ENCODE results near the gene HMGXB3. TPM values are rescaled to one million over a fixed set of nuclear protein-coding genes. Genes with fewer than 3 reads are reported as not detected.

HMGXB3 gene
- total RNA-seq, 2 experiments from 2014 or later = 35.1 to 44.0 TPM

DNA sequence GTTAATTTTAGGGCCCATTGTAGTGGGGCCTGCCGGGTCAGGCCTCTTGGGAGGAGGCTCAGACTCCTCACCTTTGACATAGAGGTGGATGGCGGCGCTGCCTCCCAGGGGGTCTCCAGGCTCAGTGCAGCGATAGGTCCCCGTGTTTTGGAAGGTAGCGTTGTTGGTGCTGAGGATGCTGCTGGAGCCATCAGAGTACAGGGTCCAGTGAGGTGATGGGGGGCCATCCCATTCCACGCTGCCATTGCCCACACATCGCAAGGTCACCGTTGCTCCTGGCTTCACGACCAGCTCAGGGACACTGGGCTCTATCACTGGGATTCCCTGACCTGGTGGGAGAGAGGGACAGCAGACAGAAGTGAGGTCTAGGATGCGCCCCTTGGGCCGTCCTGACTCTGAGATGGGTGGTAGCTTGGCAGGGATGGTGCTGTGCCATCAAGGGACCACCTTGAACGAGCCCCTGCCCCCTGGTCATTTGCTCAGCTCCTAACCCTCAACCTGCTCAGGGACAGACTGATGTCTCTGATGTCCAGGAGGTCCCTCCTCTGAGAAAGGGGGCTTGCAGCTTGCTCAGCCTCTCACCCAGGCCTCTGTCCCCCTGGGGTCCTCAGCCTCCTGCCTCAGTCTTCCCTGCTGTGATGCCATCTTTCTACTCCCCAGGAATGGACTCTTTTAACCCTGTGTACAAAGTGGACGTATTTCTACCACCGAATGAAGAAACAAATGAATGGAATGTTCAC, 80.3 kb downstream of the HMGXB3 start:
- Histone ChIP-seq H3K4me2 (ENCODE audit: low read length) (no peak overlapping the region), H3K9me3 (ENCODE audit: low read length) (no peaks in the 10 kb centered on the region), H3K36me3 (ENCODE audit: insufficient read depth, low read length) (no peaks in the 10 kb centered on the region), H3K79me2 (ENCODE audit: insufficient read depth, low read depth, low read length) (no peaks in the 10 kb centered on the region), H3K9me2 (ENCODE audit: insufficient read depth, low read length) (no peaks in the 10 kb centered on the region), H3K27ac (ENCODE audit: low read depth, low read length, poor library complexity, severe bottlenecking) (no peak overlapping the region), H3K4me3 (ENCODE audit: low read depth, low read length, poor library complexity, severe bottlenecking) (no peak overlapping the region), H3K4me1 (ENCODE audit: insufficient read depth, low read length, poor library complexity, severe bottlenecking) (peaks cover 12% of the 10 kb centered on the region), H4K20me1 (ENCODE audit: insufficient read depth, low read length) (no peaks in the 10 kb centered on the region), H2AFZ (ENCODE audit: low read length) (no peak overlapping the region)
- DNase-seq (ENCODE audit: low spot score) = no peak
- ChIA-PET POLR2A (no interaction called here), CTCF (ENCODE audit: unreplicated experiment) (interaction anchor here (0.5 kb wide), 1 partner anchor 378 kb away, joined by 6 read pairs; no protein-coding TSS in a partner anchor)
- intact Hi-C loops (cut with micrococcal nuclease; ENCODE audit: unreplicated experiment) = no loop called here
- no TSS peak for BruUV-seq (replicated peaks)
- TF ChIP-seq, protein P1, sequence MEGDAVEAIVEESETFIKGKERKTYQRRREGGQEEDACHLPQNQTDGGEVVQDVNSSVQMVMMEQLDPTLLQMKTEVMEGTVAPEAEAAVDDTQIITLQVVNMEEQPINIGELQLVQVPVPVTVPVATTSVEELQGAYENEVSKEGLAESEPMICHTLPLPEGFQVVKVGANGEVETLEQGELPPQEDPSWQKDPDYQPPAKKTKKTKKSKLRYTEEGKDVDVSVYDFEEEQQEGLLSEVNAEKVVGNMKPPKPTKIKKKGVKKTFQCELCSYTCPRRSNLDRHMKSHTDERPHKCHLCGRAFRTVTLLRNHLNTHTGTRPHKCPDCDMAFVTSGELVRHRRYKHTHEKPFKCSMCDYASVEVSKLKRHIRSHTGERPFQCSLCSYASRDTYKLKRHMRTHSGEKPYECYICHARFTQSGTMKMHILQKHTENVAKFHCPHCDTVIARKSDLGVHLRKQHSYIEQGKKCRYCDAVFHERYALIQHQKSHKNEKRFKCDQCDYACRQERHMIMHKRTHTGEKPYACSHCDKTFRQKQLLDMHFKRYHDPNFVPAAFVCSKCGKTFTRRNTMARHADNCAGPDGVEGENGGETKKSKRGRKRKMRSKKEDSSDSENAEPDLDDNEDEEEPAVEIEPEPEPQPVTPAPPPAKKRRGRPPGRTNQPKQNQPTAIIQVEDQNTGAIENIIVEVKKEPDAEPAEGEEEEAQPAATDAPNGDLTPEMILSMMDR (conservative IDR thresholded peaks at IDR 0.05; ENCODE audit: low read length) = no peak
- TF ChIP-seq EZH2phosphoT487 (IDR thresholded peaks at IDR 0.05; ENCODE audit: borderline replicate concordance, low read depth, low read length) = no peak

DNA sequence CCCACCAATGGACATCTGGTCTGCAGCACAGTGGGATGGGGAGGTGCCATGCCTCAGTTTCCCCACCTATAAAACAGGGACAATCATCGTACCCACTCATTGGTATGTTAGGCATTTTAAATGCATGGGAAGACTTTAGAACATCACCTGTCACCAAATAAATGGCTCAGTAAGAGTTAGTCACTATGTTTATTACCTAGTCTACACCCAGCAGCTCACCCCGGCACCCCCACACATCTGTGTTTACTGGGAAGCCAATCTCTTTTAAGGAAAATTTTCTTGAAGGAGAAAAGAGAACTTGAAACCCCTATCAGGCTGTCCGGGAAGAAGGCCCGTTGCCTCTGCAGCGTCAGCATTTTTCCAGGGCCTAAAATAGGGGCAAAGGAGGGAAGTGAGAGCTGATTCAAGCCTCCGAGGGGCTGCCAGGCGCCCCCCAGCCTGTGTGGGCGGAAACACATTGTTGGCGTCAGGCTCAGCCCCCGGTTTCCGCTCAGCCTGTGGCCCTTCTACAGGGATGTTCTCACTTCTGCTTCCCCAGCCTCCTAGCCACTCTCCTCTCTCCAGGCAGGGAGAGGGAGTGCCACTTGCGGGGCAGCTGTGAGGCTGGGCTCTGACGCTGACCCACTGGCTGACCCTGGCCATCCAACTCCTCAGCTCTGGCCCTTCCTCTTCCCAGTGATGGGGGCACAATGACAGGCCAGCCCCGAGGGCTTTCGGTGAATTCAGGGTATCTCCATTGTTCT, 81.2 kb downstream of the HMGXB3 start:
- BruUV-seq (replicated peaks) = no TSS peak
- POLR2A ChIA-PET = no interaction called here

More for the DNA sequence above, 81.2 kb downstream of the HMGXB3 start:
- H3K4me2 ChIP-seq (ENCODE audit: low read length) = peak overlapping the region; percentile 48
- no peaks in the 10 kb centered on the region for H3K79me2 ChIP-seq (ENCODE audit: insufficient read depth, low read depth, low read length)
- no peaks in the 10 kb centered on the region for H3K9me3 ChIP-seq (ENCODE audit: low read length)
- H3K9me2 ChIP-seq (ENCODE audit: insufficient read depth, low read length) = no peaks in the 10 kb centered on the region
- H3K4me3 ChIP-seq (ENCODE audit: low read depth, low read length, poor library complexity, severe bottlenecking) = no peak overlapping the region
- intact Hi-C loops (cut with micrococcal nuclease; ENCODE audit: unreplicated experiment) = no loop called here
- CTCF ChIA-PET (ENCODE audit: unreplicated experiment) = no interaction called here
- no peaks in the 10 kb centered on the region for H3K36me3 ChIP-seq (ENCODE audit: insufficient read depth, low read length)
- H2AFZ ChIP-seq (ENCODE audit: low read length) = no peak overlapping the region
- no peaks in the 10 kb centered on the region for H4K20me1 ChIP-seq (ENCODE audit: insufficient read depth, low read length)
- peaks cover 12% of the 10 kb centered on the region for H3K4me1 ChIP-seq (ENCODE audit: insufficient read depth, low read length, poor library complexity, severe bottlenecking)
- H3K27ac ChIP-seq (ENCODE audit: low read depth, low read length, poor library complexity, severe bottlenecking) = no peak overlapping the region
- peak; percentile 31 for DNase-seq (ENCODE audit: low spot score)
- no peak for TF ChIP-seq EZH2phosphoT487 (IDR thresholded peaks at IDR 0.05; ENCODE audit: borderline replicate concordance, low read depth, low read length)
- TF ChIP-seq, protein P1 (conservative IDR thresholded peaks at IDR 0.05; ENCODE audit: low read length) = no peak
